CD4-positive, alpha-beta T cell treated with Interleukin-4 for 1 hour (primary cell): Measurements from ENCODE around the gene KCNT2.

Source experiments
- DNase-seq, 2 donors: peaks; one replicate each; pipeline ENCODE4 v3.0.0-alpha.2; 2020 to 2022

The KCNT2 gene

DNA sequence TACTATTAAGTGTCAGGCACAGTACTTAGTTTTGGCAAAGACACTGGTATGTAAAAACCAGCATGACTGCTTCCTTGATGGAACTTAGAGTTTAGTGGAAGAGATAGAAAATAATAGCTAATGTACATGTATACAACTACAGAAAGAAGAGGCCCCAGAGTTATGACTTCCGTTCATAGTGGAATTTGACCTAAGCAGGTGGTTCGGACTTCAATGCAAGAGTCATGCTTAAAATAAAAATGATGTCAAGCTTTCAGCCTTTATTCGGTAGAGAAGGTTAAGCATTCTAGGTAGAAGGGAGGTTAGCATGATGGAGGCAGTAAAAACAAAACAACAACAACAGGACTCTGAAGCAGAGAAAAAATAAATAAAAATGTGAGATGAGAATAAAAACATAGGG lies 165.9 kb downstream of the KCNT2 start:
- no peak for DNase-seq

DNA sequence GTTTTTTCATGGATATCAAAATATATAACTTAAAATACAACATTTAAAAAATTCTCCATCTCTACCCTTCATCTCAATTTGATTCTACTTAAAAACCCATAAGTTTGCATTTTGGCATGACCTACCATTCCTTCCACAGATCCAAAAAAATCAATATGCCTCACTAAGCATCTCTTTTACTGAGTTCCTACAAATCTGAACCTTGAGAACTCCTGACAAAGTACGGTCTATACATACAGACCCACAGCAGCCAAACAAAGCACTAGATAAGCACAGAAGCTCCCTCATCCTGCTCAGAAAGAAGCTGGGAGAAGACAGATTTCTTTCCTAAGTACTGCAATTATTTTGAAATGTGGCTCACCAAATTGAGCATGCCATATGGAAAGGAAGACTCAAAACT lies 167.5 kb downstream of the KCNT2 start:
- DNase-seq = no peak

DNA sequence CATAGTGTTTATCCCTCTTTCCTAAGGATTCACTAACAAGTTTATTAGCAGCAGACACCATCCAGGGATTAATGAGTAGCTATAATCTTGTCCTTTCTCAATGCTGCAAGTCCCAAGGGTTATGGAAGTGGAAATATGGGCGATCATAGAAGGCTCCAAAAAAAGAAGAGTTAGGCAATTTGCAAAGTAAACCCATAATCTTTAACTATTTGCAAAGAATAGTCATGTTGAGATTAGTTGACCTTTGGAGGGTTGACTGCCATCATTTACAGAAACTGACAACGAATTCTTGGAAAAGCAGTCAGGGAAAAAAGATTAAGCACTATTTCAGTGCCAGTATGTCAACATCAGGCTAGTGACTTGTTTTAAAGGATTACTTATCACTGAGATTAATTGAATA lies 169.9 kb downstream of the KCNT2 start:
- DNase-seq = no peak

DNA sequence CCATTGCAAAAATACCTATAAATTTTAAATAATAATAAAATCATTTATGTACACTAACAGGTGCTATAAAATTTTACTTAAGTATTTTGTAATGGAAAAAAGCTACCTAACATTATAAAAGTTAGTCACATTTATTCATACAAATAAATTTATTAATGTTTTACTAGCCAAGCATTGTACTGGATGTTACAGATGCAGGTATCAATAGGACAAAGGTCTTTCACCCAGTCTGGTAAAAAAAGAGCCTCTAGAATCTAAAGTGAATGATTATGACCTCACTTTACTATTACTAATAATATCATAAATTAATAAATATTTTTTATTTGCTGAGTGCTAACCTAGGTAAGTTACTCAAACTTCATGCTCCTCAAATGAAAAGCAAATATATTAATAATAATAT lies 170.6 kb downstream of the KCNT2 start:
- DNase-seq = no peak

DNA sequence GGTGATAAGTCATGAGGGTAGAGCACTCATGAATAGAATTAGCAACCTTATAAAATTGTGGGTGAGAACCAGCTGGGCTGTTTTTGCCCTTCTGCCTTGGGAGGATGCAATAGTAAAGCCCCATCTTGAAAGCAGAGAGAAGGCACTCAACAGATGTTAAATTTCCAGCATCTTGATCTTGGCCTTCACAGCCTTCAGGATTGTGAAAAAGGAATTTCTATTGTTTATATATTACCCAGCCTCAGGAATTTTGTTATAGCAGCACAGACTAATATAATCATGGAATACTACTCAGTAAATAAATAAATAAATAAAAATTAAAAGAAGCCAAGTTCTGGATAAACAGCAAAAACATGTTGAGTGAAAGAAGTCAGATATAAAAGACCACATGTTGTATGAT lies 175.2 kb downstream of the KCNT2 start:
- no peak for DNase-seq

DNA sequence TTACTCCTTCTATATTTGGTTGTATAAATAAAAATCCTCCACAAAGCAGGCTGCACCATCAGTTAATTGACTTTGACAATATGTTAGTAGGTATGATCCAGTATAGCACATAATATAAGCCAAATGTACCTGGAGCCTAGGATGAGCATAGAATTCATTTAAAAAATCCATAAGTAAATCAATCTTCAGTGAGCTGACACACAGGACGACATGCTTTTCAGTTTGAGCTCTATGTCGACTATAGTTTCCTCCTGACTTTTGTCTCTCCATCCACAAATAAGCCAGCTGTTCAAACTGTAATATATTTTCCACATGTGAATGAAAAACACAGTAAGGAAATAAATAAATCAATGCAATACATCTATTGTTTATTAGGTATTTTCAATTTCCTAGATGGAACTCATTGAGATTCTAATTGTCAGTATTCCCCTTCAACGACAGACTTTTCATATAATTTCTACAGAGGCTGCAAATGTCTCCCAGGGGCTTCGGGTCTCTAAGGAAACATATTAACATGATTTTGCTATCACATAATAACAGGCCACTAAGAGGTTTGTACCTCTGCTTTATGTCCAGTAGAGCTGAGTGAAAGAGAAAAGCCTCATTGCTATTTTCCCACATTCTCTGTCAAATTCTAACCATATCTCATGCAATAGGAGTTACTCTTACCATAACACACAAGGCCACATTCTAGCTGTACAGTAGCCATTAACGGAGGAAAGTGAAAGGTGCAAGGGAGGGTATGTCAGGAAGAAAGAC lies 180.1 kb downstream of the KCNT2 start:
- DNase-seq = no peak

DNA sequence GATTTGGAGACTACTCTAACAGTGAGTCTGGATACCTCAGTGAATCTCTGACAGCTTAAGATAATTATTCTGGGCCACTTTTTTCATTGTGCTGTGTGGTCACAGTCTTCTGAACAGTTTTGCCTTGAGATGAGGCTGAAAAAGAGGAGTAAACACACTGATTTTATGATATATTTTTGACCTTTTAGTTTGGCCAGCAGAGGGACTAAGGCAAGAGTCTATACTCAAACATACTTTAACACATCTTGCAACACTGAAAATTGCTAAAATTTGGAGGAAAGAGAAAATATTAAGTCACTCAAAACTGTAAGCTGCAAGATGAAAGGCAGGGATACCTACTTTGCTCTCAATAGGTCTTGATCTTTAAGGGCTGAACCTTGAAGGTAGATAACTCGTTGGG lies 182.7 kb downstream of the KCNT2 start:
- no peak for DNase-seq

DNA sequence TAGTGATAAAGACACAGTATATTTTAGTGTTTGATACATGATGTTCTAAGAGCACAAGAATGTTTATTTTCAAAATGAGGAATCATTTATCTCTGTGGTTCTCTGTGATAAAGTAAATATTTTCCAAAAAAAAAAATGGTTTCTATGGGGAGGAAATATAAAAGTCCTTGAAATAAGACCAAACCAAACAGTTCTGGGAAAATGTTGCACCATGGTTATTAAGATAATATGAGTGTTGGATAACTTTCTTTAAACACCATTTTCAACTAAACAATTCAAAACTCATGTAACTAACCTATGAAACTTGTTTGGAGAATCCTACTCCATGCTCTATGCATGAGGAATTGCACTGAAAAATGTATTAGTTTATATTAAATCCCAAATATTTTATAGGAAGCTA lies 184.6 kb downstream of the KCNT2 start:
- DNase-seq = no peak

DNA sequence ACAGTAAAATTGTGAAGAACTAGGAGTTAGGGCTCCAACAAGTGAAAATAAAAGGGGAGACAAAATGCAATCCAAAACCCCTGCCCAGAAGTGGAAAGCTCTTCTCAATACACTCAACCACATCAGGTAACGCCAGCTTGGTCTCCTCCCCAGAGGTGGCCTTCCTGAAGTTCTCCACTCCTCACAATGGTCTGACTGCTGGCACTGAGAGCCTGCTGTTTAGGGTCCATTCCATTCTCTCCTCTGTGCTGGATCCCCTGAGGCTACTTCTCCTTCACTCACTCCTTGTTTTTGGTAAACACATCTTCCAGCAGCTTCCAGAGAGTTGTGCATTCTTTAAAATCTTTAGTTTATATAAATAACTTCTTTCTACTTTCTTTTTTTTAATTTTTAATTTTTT lies 189.5 kb downstream of the KCNT2 start:
- no peak for DNase-seq

DNA sequence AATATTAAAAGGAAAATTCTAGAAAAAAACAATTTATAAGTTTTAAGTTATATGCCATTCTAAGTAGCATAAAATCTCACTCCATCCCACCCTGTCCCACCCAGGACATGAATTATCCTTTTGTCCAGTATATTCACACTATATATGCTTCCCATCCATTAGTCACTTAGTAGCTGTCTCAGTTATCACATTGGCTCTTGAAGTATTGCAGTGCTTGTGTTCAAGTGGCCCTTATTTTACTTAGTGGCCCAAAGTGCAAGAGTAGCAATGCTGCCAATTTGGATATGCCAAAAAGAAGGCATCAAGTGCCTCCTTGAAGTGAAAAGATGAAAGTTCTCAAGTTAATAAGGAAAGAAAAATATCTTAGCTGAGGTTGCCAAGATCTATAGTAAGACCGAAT lies 192.3 kb downstream of the KCNT2 start:
- no peak for DNase-seq

DNA sequence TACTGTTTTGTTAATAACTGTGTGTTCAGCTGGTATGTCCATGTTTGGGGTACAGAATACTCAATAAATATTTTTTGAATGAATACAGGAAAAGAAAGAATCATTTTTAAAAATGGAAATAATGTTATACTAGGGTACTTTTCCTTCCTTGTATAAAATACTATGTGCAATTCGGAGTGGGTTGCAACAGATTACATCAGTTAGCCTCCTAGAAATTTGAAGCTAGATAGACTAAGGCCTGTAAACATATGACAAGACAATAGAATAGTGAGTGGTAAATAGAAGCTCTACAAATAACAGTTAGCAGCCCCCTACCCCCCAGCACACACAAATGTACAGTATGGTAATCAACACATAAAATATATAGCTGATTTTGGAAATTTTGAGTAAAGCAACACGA lies 195.9 kb downstream of the KCNT2 start:
- no peak for DNase-seq

DNA sequence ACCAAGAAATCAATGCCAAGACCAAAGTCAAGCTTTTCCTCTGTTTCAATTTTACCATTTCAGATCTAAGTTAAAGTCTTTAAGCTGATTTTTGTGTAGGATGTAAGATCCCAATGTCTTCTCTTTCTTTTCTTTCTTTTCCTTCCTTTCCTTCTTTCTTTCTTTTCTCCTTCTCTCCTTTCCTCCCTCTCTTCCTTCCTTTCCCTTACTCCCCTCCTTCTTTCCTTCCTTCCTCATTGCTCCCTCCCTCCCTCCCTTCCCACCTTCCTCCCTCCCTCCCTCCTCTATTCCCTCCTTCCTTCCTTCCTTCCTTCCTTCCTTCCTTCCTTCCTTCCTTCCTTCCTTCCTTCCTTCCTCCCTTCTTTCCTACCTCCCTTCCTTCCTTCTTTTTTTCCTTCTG lies 197.5 kb downstream of the KCNT2 start:
- DNase-seq = no peak

DNA sequence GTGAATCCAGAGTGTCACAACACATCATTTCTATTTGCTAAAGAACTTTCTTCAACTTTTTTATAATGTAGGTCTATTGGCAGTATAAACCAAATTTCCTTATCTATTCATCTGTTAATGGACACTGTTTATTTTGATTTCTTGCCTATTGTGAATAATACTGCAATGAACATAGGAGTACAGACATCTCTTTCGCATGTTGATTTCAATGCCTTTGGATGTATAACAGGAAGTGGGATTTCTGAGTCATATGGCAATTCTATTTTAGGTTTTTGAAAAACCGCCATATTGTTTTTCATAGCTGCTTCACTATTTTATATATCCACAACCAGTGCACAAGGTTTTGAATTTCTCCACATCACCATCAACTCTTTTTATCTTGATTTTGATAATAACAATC lies 198.7 kb downstream of the KCNT2 start:
- no peak for DNase-seq

DNA sequence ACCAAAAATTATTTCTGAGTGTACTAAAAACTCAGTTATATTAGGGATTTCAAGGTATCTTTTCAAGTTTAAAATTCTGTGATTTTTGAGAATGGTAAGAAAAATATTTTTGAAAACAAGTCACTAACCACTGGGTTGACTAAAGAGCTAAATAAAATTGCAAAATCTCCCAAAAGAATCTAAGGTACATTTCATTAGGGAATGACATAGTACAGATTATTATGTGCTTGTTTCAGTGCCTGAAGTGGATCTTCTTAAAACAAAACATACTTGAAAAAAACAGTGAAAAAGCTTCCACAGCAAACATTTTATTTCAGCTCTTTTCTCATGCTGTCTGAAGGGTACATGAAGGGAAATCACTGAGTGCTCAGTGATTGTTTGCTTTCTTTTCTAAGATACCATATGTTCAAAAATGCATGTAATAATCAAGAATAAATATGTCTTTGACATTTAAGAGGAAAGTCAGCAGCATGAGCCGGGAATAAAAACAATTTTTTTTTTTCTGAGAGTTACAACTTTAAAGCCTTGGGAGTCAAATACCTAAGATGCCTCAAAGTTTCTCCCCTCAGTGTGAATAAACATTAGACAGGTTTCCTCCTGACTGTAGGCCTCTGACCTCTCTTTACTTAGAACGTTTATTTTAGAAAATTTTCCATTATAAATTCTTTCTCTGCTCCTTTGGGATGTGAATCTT lies 200.7 kb downstream of the KCNT2 start:
- no peak for DNase-seq

DNA sequence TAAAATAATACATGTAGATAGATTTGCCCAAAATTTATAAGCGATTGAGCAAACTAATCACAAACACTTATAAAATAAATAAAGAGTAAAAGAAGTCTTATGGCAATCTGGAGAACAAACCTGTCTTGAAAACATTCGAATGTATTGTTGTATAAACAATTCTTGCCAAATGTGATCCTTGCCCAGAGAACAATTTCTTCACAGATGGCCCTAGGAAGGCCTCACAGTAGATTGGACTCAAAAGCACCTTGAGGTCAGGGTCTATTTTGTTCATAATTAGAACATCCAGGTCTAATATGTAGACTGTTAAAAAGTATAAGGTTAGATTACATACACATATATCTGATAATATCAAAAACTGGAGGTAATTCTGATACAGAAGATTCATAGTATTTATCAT lies 202.4 kb downstream of the KCNT2 start:
- no peak for DNase-seq

DNA sequence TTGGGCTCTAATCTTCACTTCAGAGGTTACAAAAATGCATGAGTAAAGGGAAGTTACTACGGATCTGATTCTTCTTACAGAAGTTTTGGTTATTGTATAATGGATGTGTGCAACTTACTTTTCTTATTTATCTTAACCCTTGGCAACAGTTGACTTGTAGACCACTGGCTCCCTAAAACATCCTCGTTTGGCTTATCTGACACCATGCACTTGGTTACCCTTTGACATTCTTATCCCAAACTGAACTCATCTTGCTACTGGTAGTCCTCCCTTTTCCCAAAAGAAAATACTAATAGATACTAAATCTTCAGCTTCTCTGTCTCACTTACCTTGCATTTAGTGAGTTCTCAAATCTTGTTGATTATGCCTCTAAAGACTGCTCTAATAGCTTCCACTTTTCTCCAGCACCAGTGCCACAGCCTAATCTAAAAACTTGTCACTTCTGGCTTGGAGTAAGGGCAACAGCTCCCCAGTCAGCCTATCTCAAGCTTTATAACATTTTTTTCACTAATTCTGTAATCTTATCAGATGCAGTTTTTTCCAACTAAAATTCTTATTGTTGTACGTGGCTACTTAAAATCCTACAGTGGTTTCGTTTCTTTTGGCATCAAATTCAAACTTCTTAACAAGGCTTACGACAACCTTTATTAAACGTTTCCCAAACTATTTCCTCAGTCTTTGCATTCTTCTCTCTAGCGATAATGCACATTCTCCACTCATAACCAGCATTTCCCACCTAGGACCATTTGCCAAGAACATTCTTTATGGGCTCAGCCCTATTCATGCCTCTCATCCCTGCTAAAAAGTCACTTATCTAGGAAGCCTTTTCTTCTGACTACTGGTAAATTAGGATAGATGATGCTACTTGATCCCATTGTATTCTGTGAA lies 204.2 kb downstream of the KCNT2 start:
- no peak for DNase-seq

DNA sequence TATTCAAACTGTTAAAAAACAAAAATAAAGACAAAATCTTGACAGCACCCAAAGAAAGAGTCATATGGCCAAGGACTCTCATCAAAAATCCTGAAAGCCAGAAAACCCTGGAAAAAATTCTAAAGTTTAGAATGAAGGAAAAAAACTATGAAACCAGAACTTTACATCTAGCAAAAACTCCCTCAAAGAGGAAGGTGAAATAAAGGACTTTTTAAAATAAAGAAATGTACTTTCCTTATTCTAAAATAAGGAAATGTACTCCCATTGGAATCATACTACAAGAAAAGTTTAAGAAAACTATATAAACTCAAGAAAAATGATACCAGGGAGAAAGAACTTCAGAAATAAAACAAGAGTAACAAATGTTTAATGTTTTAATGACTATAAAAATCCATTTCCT lies 206.3 kb downstream of the KCNT2 start:
- no peak for DNase-seq

DNA sequence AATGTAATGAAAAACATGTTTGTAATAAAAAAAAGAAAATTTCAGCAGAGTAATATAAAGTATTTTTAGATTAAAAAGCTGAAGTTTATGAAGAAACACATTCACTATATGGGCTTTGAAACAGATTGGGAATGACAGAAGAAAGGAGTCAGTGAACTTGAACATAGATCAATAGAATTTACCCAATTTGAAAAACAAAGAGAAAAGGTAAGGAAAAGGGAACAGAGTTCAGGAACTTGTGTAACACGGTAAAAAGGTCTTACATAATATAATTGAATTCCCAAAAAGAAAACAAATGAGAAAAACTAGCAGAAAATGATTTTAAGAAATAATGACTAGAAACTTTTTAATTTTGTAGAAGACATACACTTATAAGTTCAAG lies 206.8 kb downstream of the KCNT2 start:
- no peak for DNase-seq

DNA sequence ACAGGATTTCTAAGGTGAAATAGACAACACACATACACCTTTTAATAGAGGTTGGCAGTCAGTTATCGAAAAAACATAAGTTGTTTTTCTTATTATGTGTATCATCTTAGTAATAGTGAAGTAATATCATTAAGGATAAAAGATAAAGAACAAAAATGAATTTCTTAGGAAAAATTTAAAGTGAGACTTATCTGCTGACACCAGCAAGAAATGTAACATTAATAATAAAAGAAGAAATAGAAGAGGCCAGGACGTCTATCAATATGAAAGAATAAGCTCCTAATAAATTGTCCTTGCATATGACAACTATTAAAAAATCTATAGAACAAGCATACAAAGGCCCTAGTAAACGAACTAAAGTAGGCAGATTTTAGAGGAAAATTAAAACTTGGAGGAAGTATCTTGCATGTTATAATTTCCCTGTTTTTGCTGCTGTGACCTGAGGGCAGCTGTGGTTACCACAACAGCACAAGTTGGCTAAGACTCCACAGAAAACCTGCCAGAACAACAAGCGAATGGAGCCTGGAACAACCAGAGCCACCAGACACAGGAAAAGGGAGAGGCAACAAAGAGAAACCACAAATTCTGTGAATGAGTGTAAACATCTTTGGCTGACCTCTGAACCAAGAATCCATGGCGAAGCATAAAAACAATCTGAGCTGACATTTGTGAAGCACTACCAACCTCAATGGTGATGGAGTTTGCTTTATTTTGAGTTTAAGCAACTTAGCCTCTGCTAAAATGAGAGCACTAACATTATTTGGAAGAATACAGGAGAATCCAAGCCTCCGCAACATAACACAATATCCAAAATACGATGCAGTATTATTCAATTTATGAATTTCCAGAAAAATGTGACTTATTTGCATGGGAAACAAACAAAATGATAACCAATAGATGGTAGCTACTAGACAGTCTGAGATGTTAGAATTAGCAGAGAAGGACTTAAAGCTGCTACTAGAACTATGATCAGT lies 207.5 kb downstream of the KCNT2 start:
- no peak for DNase-seq

DNA sequence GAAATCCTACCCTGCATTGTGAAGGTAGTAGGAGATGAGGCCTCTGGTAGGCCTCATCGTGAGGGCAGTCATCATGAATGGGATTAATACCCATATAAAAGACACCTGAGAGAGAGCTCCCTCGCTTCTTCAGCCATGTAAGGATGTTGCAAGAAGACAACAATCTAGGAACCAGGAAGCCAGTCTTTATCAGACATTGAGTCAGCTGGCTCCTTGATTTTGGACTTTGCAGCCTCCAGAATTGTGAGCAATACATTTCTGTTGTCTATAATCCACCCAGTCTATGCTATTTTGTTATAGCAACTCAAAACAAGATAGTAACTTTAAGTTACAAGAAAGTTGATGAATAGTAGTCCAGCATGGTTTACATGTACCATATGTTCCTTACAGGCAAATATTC lies 208.5 kb downstream of the KCNT2 start:
- DNase-seq = no peak

DNA sequence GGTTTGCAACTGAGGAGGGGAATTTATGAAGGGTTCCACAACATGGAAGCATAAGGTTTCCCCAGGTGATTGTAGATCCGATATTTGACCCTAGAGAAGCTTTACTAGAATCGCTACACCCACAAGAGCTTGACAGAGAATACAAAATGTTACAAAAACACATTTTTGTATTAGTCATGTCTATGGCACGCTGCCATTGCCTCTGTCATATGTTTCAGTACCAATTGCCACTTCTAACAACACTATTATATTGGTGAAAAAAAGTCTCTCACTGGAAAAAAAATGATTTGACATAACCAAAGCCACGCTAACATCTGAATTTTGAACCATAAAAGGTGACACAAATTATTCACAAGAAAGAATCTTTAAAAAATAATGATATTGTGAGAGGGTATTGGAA lies 214.5 kb downstream of the KCNT2 start:
- no peak for DNase-seq

DNA sequence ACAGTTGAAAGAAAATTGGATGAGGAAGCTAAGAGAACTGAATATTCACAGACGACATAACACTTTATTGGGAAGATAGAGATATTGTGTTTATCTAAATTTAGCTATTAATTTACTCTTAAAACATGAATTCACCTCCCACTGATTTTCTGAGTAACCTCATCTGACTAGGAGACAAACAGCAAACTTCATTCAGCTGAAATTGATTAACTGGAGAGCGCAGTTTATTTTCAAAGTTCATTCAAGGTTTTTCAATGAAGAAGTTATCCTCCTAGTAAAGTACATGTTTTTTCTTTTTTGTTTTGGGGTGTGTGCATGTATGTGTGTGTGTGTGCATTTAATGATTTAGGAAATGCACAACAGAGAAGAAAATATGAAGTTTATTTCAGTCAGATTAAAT lies 215.0 kb downstream of the KCNT2 start:
- DNase-seq = no peak

DNA sequence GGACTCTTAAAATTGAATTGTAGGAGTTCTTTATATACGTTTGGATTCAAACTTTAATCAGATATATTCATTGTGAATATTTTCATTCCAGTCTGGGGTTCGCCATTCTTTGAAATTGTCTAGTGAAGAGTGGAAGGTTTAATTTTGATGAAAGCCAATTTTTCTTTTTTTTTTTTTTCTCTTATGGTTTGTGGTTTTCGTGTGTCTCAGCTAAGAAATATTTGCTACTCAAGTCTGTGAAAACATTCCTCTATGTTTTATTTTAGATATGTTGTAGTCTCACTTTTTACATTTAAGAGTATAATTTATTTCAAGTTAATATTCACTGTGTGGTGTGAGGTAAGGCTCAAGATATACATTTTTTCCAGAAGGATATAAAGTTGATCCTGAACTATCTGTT lies 220.5 kb downstream of the KCNT2 start:
- DNase-seq = no peak
